ENCODE data around the gene NACC2.

Gene NACC2

GRCh38 chr9:136007934-136008692 is 87.0 kb downstream of the NACC2 start:
- DNase-seq = no peak

DNA sequence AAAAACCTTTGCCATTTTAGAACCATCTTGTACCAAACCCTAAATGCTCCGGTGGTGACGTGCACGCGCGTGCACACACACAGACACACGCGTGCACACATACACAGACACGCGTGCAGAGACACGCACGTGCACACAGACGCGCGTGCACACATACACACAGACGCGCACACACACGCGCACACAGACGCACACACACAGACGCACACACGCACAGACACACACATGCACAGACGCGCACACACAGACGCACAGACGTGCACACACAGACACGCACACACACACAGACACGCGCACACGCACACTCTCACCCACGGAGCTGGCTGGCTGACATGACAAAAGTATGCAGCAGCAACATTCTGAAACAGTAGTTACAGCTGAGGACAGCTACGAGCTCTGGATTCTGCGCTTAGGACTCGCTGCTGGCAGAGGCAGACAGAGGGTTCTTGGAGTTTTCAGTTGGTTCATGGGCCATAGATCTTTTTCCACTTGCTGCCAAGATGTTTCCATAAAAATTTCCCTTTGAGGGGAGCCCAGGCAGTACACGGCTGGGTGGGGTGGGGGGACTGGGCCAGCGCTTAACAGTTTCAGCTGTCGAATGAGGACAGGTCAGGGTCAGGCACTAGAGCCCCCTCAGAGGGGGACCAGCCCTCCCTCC is 87.7 kb downstream of the NACC2 start:
- no peak for DNase-seq

- no peak for DNase-seq
Measured at GRCh38 chr9:136006169-136006568, 88.9 kb downstream of the NACC2 start.

DNA sequence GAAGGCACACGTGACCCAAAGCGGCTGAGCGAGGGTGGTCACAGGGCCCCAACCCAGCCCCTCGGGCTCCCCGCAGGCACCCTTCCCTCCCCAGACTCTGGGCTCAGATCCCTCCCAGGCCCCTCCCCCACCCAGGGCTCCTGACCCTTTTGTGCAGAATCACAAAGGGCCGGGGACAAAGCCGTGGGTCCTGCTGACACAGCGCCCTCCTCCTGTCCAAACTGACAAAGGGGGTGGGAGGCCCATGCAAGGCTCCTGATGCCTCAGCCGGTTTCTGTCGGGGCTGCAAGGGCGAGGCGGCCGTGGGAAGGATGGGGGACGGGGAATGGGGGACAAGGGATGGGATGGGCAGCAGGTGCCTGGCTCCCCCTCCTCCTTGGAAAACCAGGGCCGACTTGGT is 90.4 kb downstream of the NACC2 start:
- no peak for DNase-seq

DNA sequence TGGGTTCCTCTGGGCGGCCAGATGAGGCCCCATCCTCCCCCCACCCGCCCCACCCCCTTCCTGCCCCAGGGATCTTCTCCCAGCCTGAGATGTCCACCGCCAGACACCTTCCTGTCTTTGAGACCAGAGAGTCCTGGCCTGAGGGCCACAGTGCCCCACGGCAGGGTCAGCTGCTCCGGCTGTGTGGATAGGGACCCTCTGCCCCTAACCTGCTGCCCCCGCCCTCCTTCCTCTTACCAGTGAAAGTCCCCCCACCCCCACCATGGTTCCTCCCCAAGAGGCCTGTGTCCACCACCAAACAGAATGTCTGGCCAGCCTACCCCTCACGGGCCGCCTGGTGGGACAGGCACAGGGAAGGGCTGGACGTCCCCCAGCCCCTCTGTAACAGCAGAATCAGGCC is 90.9 kb downstream of the NACC2 start:
- DNase-seq = no peak

DNA sequence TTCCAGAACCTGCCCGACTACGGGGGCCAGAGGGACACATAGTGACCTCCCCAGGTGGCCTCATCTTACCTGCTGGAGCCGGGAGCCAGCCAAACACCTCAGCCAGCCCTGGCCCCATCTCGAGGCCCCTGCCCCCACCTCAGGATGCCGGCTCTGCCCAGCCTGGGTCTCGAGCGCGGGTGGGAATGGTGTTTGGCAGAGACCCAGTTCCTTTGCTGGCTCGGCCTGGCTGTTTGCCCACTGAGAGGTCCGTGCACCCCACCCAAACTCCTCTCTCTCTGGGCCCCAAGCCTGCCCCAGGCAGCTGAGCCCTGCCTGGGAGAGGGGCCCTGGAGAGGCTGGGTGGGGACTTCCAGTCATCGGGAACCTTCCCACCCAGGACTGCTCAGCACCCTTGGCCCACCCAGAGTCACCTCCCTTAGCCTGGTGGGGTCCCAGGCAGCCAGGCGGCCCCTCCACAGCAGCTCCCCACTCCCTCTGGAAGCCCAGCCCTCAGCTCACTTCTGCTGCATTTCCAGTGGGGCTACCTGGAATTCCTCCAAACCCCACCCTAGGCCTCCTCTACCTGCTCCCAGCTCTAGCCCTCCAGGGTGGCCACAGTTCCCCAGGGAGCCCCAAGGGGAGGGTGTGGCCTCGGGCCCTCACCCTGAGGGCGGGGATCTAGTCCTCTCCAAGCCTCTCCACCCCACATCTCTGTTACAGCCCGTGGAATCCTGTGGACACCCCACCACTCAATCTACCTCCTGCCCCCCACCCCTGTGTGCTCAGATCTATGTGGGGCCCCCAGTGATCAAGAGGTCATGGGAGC is 91.5 kb downstream of the NACC2 start:
- DNase-seq = no peak

DNA sequence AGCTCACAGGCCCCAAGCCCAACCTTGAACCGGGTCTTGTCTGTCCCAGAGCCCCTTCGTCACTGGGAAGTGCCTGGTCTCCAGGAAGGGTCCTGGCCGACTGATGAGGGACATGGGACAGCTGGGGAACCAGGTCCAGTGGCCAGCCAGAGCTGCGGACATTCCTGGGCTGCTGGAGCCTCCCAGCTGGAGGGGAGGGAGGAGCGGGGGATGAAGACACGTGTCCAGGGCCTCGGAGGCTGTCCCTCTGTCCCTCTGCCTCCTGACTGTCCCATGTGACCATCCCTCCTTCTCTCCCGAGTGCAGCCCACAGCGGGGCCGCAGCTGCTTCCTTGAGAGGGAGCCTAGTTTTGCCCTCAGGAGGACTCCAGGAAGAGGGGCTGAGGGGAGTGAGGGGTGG is 92.2 kb downstream of the NACC2 start:
- DNase-seq = no peak

GRCh38 chr9:136002215-136002614 is 92.9 kb downstream of the NACC2 start:
- DNase-seq = no peak

DNA sequence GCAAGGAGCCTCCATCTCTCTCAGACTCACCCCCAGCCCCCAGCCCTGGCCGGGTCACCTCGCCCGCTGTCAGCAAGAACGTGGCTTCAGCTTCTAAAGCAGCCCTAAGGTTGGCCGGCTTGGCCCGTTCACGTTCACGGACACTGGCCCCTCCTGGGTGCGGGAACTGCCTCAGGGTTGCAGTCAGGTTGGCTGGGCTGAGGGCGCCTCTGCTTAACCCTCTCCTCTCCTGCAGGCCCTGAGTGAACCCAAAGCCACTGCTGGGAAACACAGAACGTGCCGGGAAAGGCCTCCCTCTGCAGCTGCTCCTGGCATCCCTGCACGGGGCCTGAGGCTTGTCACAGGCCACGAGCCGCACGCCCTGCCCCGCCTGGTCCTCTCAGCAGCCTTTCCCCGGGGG is 93.9 kb downstream of the NACC2 start:
- no peak for DNase-seq

- no peak for DNase-seq
Measured at GRCh38 chr9:135998410-135999071, 96.5 kb downstream of the NACC2 start.

DNA sequence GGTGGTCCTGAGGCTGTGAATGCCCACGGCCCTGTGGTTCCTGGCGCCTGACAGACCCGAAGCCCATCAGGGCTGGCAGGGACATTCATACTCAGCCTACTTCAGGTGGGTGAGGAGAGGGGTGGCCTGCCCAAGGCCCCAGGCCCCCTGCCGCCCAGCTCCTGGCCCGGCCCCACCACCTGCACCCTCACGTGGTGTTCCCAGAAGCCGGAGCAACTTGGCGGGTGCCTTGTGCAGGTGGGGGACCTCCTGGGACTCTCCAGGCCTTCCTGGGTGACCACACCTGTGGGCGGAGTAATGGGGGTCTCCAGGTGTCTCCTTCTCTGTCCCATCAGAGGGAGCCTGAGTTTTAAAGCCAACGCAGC is 97.1 kb downstream of the NACC2 start:
- no peak for DNase-seq

GRCh38 chr9:135997090-135998015 is 97.7 kb downstream of the NACC2 start:
- DNase-seq = no peak

DNA sequence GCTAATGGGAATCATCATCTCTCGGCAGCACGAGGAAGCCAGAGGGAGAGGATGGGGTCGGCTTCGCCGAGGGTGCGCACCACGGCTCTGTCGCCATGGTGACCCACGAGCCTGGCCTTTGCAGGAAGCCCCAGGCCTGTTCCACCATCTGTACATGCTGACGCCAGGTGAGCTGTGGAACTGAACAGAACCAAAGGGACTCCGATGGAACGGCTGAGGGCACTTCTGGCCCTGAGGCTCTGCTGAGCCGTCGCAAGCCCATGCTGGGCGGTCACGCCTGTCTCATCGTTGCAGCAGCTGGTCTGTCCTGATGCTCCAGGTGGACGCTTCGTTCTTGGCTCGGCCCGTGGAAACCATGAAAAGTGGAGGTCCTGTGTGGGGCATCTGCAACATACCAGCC is 99.3 kb downstream of the NACC2 start:
- DNase-seq = no peak

- DNase-seq = no peak
Measured at GRCh38 chr9:135994501-135995192, 100.4 kb downstream of the NACC2 start.

GRCh38 chr9:135993765-135994500 is 101.2 kb downstream of the NACC2 start:
- DNase-seq = no peak

DNA sequence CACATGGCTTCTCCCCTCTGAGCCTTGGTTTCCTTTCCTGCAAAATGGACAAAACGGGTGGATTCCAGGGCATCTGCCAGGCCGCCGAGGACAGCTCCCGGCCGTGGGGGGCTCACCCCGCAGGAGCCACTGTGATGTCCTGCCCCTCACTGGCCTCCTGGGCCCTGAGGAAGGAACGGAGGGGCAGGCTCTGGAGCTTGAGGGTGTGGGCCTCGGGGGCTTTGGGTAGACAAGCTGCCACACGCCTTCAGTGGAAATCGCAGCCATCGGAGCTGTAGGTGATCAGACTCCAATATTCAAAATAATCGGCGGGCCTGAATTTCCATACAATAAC is 101.7 kb downstream of the NACC2 start:
- DNase-seq = no peak

GRCh38 chr9:135992486-135993408 is 102.3 kb downstream of the NACC2 start:
- DNase-seq = peak; percentile 54 to 65

DNA sequence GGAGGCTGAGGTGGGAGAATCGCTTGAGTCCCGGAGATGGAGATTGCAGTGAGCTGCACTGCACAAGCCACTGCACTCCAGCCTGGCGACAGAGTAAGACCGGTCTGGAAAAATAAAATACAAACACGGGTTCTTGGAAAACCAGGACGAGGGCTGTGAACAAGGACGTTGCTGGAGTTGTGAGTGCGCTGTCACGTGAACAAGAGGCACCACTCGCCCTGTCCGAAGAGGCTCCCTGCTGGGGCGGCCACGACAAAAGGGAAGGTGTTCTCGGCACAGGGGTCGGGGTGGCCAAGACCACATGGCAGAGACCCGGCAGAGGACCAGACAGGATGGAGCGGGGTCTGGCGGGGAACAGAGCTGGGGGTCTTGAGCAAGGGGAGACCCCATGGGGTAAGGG is 103.3 kb downstream of the NACC2 start:
- no peak for DNase-seq

- peak; percentile 48 to 62 for DNase-seq
Measured at GRCh38 chr9:135990468-135991429, 104.3 kb downstream of the NACC2 start.
